Fibroblast of lung (primary cell): ENCODE data around the gene SLC26A8.

Experiments
- CTCF ChIP-seq, 2 donors: IDR thresholded peaks in 1 of 2; conservative IDR thresholded peaks in 1 of 2; 1 replicate in 1 of 2; 2 replicates in 1 of 2; pipeline ENCODE4 v1.5.1; 2011 to 2012; ENCODE audit warnings: low read length in 2 of 2, control low read depth in 1 of 2, inconsistent platforms in 1 of 2, low read depth in 1 of 2, mild to moderate bottlenecking in 1 of 2
- EZH2 ChIP-seq: IDR thresholded peaks from 2 replicates; pipeline ENCODE4 v1.5.1; 2012; ENCODE audit warnings: low read length, control low read depth, mild to moderate bottlenecking; ENCODE audit errors: missing control alignments

GRCh38 chr6:35914536-35914935 lies 109.9 kb downstream of the SLC26A8 start:
- TF ChIP-seq CTCF (conservative IDR thresholded peaks at IDR 0.05 in 1 of 2, IDR thresholded peaks at IDR 0.05 in 1 of 2; ENCODE audit: low read depth in 1 of 2, low read length in 2 of 2), result no peak
- TF ChIP-seq EZH2, result no peak
